CD4-positive, alpha-beta T cell treated with Interleukin-6 at 100 ng/mL for 8 hours (primary cell): ENCODE results near the gene CFAP298.
"Not testable (repeated sequence)": the region's sequence is repeated elsewhere in the genome, so short reads cannot be mapped to it uniquely, and the experiment has no call there.

Experiments used
- DNase-seq: peaks from one replicate; pipeline ENCODE4 v3.0.0-alpha.2; 2020; ENCODE audit warnings: mixed read lengths, low spot score

CFAP298 gene

GRCh38 chr21:32612075-32612998 is at the start of gene CFAP298:
TSS of gene CFAP298 (minus strand) at chr21:32612377. CDS start at chr21:32612243, 134 bp downstream.
- peak; percentile 81 for DNase-seq

GRCh38 chr21:32661026-32661782 is 49.0 kb upstream of the CFAP298 start:
- DNase-seq: not testable (repeated sequence)

GRCh38 chr21:32658524-32658923 is 46.3 kb upstream of the CFAP298 start:
- DNase-seq: no peak

GRCh38 chr21:32653326-32653901 is 41.2 kb upstream of the CFAP298 start:
- DNase-seq: peak; percentile 11

- no peak for DNase-seq
Observed at GRCh38 chr21:32648165-32648564, 36.0 kb upstream of the CFAP298 start.

GRCh38 chr21:32645261-32646182 is 33.3 kb upstream of the CFAP298 start:
- DNase-seq: no peak

- DNase-seq: no peak
Observed at GRCh38 chr21:32641710-32642698, 29.8 kb upstream of the CFAP298 start.

GRCh38 chr21:32626621-32627196 is 14.5 kb upstream of the CFAP298 start:
- DNase-seq: no peak

- DNase-seq: not testable (repeated sequence)
Observed at GRCh38 chr21:32618218-32618617, 6.0 kb upstream of the CFAP298 start.

- DNase-seq: no peak
Observed at GRCh38 chr21:32613436-32614043, 1.4 kb upstream of the CFAP298 start.

- no peak for DNase-seq
Observed at GRCh38 chr21:32612999-32613337, 791 bp upstream of the CFAP298 start.

GRCh38 chr21:32611471-32611997 is 643 bp downstream of the CFAP298 start:
- no peak for DNase-seq

GRCh38 chr21:32610940-32611339 is 1.2 kb downstream of the CFAP298 start:
- DNase-seq: not testable (repeated sequence)

- DNase-seq: no peak
Observed at GRCh38 chr21:32608851-32609250, 3.3 kb downstream of the CFAP298 start.

GRCh38 chr21:32605469-32605868 is 6.7 kb downstream of the CFAP298 start:
- no peak for DNase-seq

- no peak for DNase-seq
Observed at GRCh38 chr21:32604464-32604863, 7.7 kb downstream of the CFAP298 start.

- DNase-seq: no peak
Observed at GRCh38 chr21:32603131-32603530, 9.0 kb downstream of the CFAP298 start.

GRCh38 chr21:32602099-32602498 is 10.1 kb downstream of the CFAP298 start:
- DNase-seq: no peak

- no peak for DNase-seq
Observed at GRCh38 chr21:32599526-32599925, 12.7 kb downstream of the CFAP298 start.
